Vagina (tissue), 2 donors: ENCODE measurements around the gene TKTL1. TPM values are rescaled to one million over a fixed set of nuclear protein-coding genes. Genes with fewer than 3 reads are reported as not detected.

ENCODE experiments used
- DNase-seq, 2 donors: peaks; one replicate each; pipeline ENCODE4 v3.0.0-alpha.2; 2017; ENCODE audit errors: extremely low spot score in 2 of 2
- H3K27ac ChIP-seq: fragments of 200-600 bp; sonication (generic); one replicate; pipeline ENCODE4 v1.5.1; 2019
- H3K27me3 ChIP-seq: fragments of 200-600 bp; sonication (generic); one replicate; pipeline ENCODE4 v1.5.1; 2019
- H3K36me3 ChIP-seq, 2 donors: fragments of 200-600 bp; sonication (generic); one replicate each; pipeline ENCODE4 v1.5.1; 2017 to 2019
- H3K4me1 ChIP-seq: fragments of 200-600 bp; sonication (generic); one replicate; pipeline ENCODE4 v1.5.1; 2019
- H3K4me3 ChIP-seq, 2 donors: fragments of 200-600 bp; sonication (generic); 1 replicate in 1 of 2; 2 replicates in 1 of 2; pipeline ENCODE4 v1.5.1; 2016 to 2019
- H3K9me3 ChIP-seq: fragments of 200-600 bp; sonication (generic); one replicate; pipeline ENCODE4 v1.5.1; 2019
- POLR2A ChIP-seq, 2 donors: fragments of 450-650 bp; IDR thresholded peaks; one replicate each; pipeline ENCODE4 v1.6.1; 2017; ENCODE audit warnings: antibody characterized with exemption in 2 of 2, mild to moderate bottlenecking in 2 of 2, moderate library complexity in 2 of 2
- POLR2AphosphoS5 ChIP-seq, 2 donors: sonication (generic); formaldehyde crosslinking; IDR thresholded peaks; one replicate each; pipeline ENCODE4 v1.9.0; 2017; ENCODE audit warnings: antibody characterized with exemption in 2 of 2, mild to moderate bottlenecking in 2 of 2, low read depth in 1 of 2; ENCODE audit not compliant: insufficient read depth in 1 of 2
- intact Hi-C: fragments of 100-400 bp; cut with DNase I; formaldehyde crosslinking; loops from one replicate; pipeline ENCODE4 v1.15.1; 2023
- total RNA-seq: library from RNA; depleted of rRNA; stranded (reverse); fragments of >200 nt; gene quantifications from one replicate; pipeline ENCODE4 v1.2.3, GENCODE V29; 2016
- TF ChIP-seq, protein P1 (sequence below), 3 experiments: fragments of 450-650 bp in 2 of 3; fragments of 200-600 bp in 1 of 3; sonication (generic) in 1 of 3; IDR thresholded peaks; one replicate each; pipeline ENCODE4 v1.5.1; 2017 to 2019; ENCODE audit warnings: antibody characterized with exemption in 3 of 3, mild to moderate bottlenecking in 2 of 3, moderate library complexity in 2 of 3

TKTL1 gene
- total RNA-seq, 1 donor from 2014 or later, result not detected

DNA sequence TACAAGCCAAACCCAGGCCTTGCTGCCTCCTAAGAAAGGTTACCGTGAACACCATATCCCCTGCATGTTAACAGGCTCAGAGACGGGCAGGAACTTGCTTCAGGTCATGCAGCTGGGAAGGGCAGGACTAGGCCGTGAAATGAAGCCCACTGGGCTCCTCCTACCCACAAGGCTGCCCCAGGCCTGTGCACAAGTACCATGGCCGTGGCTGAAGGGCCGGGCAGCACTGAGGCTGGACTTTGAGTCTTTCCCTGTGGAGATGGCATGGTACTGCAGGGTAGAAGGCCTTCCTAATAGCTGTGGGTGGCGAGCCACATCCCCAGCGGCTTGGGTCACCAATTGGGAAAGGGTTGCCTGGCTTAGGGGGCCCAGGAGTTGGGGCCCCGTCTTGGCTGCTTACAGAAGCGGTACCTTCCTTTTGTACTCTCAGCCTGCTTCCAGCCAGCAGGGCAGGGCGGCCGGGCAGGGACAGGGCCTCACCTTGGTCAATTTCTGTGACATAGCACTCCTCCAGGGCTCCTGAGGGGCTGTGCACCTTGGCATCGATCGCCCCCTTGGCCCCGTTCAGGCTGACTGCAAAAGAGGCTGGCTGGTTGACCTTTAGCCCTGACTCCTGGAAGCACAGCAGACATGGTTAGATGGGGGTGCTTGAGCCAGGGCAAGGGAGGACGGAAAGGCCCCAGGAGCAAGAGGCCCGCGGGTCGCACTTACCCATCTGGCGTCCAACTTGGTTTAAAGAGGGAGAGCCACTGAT lies 55.0 kb downstream of the TKTL1 start:
- Histone ChIP-seq H3K27me3 (no peaks in the 10 kb centered on the region), H3K4me3 (no peak overlapping the region), H3K36me3 (peaks cover 0 to 56% of the 10 kb centered on the region in 2 donors), H3K4me1 (no peaks in the 10 kb centered on the region), H3K27ac (no peak overlapping the region), H3K9me3 (no peaks in the 10 kb centered on the region)
- no peak for DNase-seq
- intact Hi-C loops, result no loop called here
- TF ChIP-seq POLR2A (IDR thresholded peaks at IDR 0.05) (no peak), POLR2AphosphoS5 (IDR thresholded peaks at IDR 0.05; ENCODE audit: insufficient read depth in 1 of 2, low read depth in 1 of 2) (no peak)
- TF ChIP-seq, protein P1, sequence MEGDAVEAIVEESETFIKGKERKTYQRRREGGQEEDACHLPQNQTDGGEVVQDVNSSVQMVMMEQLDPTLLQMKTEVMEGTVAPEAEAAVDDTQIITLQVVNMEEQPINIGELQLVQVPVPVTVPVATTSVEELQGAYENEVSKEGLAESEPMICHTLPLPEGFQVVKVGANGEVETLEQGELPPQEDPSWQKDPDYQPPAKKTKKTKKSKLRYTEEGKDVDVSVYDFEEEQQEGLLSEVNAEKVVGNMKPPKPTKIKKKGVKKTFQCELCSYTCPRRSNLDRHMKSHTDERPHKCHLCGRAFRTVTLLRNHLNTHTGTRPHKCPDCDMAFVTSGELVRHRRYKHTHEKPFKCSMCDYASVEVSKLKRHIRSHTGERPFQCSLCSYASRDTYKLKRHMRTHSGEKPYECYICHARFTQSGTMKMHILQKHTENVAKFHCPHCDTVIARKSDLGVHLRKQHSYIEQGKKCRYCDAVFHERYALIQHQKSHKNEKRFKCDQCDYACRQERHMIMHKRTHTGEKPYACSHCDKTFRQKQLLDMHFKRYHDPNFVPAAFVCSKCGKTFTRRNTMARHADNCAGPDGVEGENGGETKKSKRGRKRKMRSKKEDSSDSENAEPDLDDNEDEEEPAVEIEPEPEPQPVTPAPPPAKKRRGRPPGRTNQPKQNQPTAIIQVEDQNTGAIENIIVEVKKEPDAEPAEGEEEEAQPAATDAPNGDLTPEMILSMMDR (IDR thresholded peaks at IDR 0.05), result no peak

DNA sequence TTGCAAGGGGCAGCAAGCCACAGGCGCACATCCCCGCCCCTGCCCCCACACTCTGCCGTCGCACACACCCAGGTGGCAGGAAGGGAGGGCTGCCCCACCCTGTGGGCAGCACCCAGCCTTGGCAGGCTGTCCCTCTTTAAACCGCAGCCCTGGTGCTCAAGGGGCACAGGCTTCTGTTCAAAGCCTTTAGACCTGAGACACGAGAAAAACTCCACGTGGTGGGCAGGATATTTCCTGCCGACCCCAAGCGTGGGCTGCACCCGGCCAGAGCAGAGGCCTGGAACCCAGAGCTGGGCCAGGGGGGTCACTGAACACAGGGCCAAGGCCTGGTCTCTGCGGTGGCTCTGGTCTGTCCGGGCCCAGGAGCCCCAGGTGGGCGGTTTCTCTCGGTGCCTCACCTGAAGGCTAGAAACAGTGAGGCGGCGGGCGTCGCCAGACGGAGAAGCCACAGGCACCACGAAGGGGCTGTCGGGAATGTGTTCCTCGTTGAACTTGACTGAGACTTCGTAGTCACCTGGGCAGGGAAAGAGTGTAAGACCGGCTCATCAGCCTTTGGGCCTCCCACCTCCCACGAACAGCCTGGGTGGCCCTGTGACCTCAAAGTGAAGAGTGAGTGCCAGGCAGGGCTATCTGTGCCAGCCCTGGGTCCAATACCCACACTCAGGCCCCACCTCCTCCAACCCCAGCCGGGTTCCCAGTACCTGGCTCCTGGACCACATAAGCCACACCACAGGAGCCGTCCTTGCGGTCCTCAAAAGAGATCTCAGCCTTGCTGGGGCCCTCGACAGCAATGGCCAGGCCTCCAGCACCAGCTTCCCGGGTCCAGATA lies 55.8 kb downstream of the TKTL1 start:
- no peak for DNase-seq
- peak overlapping the region; percentile 27 for H3K27ac ChIP-seq
- H3K4me1 ChIP-seq, result no peaks in the 10 kb centered on the region
- peaks cover 0 to 57% of the 10 kb centered on the region in 2 donors for H3K36me3 ChIP-seq
- H3K27me3 ChIP-seq, result no peaks in the 10 kb centered on the region
- H3K9me3 ChIP-seq, result no peaks in the 10 kb centered on the region
- H3K4me3 ChIP-seq, result no peak overlapping the region
- TF ChIP-seq POLR2A (IDR thresholded peaks at IDR 0.05) (no peak), POLR2AphosphoS5 (IDR thresholded peaks at IDR 0.05; ENCODE audit: insufficient read depth in 1 of 2, low read depth in 1 of 2) (no peak)
- TF ChIP-seq, protein P1 (IDR thresholded peaks at IDR 0.05), result no peak
- intact Hi-C loops, result no loop called here

DNA sequence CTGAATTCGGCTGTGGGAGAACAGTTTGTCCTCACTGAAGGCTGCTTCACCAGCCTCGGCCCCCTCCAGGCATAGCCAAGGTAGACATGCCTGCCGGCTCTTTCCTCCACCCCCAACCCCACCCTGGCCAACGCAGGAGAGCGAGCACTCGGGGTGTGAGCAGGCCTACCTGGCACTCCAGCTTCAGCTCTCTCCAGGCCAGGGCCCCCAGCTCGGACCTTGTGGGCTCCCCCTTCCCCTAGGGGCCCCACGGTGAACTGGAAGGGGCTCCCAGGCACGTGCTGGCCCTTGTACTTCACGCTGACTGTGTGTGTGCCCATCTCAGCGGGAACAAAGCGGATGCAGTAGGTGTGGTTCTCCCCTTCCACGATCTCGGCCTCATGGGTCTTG lies 56.4 kb downstream of the TKTL1 start:
- Histone ChIP-seq H3K36me3 (peaks cover 0 to 59% of the 10 kb centered on the region in 2 donors), H3K4me3 (no peak overlapping the region), H3K9me3 (no peaks in the 10 kb centered on the region), H3K27me3 (no peaks in the 10 kb centered on the region), H3K4me1 (no peaks in the 10 kb centered on the region), H3K27ac (no peak overlapping the region)
- TF ChIP-seq POLR2A (IDR thresholded peaks at IDR 0.05), result no peak
- TF ChIP-seq, protein P1 (IDR thresholded peaks at IDR 0.05), result no peak
- no peak for TF ChIP-seq POLR2AphosphoS5 (IDR thresholded peaks at IDR 0.05; ENCODE audit: insufficient read depth in 1 of 2, low read depth in 1 of 2)
- intact Hi-C loops, result no loop called here
- no peak for DNase-seq

DNA sequence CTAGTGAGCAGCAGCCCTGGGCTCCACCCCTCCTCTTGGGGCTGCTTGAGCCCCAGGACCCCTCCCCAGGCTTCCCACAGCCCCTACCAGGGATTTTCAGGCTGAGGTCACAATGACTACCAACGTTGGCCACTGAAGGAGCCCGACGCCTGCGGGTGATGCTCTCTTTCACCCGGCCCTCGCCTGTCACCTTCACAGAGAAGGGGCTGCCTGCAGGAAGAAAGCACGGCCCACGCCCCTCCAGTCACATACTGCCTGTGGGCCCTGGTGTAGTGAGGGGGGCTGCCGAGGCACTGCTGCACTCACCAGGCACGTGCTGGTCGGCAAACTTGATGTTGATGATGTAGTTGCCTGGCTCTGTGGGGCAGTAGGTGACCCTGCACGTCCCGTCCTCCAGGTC lies 56.9 kb downstream of the TKTL1 start:
- Histone ChIP-seq H3K4me3 (no peak overlapping the region), H3K36me3 (peaks cover 0 to 64% of the 10 kb centered on the region in 2 donors), H3K4me1 (no peaks in the 10 kb centered on the region), H3K27ac (no peak overlapping the region), H3K27me3 (no peaks in the 10 kb centered on the region), H3K9me3 (no peaks in the 10 kb centered on the region)
- no peak for DNase-seq
- intact Hi-C loops, result no loop called here
- TF ChIP-seq POLR2AphosphoS5 (IDR thresholded peaks at IDR 0.05; ENCODE audit: insufficient read depth in 1 of 2, low read depth in 1 of 2) (peak in 1 of 2 donors; percentile 6), POLR2A (IDR thresholded peaks at IDR 0.05) (no peak)

DNA sequence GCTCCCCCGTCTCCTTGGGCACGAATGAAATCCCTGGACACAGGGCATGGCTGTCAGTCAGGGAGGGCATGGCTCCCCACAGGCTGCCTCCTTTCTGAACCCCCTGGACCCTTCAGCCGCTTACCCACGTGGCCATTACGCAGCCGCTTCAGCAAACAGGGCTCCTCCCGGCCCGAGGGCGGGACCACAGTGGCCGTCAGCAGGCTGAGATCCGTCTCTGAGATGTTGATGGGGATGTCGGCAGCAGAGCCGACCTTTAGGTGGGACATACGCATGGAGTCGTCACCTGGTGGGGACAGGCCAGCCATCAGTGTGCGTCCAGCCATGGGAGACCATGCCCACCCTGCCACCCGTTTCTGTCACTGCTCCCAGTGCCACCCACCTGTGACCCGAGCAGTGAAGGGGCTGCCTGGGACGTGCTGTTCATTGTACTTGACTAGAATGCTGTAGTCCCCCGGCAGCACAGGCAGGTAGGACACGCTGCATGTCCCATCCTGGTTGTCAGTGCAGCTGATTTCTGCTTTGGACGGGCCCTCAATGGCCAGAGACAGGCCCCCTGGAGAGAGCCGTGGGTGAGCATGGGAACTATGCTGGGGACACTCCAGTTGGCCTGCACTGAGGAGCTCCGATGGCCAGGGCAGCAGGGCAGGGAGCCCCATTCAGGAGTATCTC lies 57.7 kb downstream of the TKTL1 start:
- H3K27ac ChIP-seq, result no peak overlapping the region
- no peak for TF ChIP-seq POLR2AphosphoS5 (IDR thresholded peaks at IDR 0.05; ENCODE audit: insufficient read depth in 1 of 2, low read depth in 1 of 2)
- H3K4me1 ChIP-seq, result peaks cover 3% of the 10 kb centered on the region
- no peaks in the 10 kb centered on the region for H3K9me3 ChIP-seq
- H3K27me3 ChIP-seq, result no peaks in the 10 kb centered on the region
- intact Hi-C loops, result no loop called here
- no peak for DNase-seq
- H3K36me3 ChIP-seq, result peaks cover 0 to 72% of the 10 kb centered on the region in 2 donors
- no peak overlapping the region for H3K4me3 ChIP-seq
